SU-DHL-6 (cell line): Measurements from ENCODE around the gene AADACL2.
"Not testable (repeated sequence)": the region's sequence is repeated elsewhere in the genome, so short reads cannot be mapped to it uniquely, and the experiment has no call there.

Experiments
- H2AFZ ChIP-seq: fragments of 200-600 bp; sonication (generic); 2 replicates; pipeline ENCODE4 v1.6.1; 2014; ENCODE audit warnings: low read depth, mild to moderate bottlenecking, moderate library complexity, mixed read lengths, antibody characterized with exemption, low read length; ENCODE audit not compliant: severe bottlenecking
- H3F3A ChIP-seq: fragments of 200-600 bp; shearing (Covaris generic); 2 replicates; pipeline ENCODE4 v1.6.0; 2016; ENCODE audit warnings: antibody characterized with exemption, mild to moderate bottlenecking; ENCODE audit not compliant: insufficient read depth
- H3K27ac ChIP-seq: fragments of 200-600 bp; sonication (generic); 2 replicates; pipeline ENCODE4 v1.5.1; 2016; ENCODE audit warnings: low read depth, mild to moderate bottlenecking, low read length, moderate library complexity, mixed read lengths
- H3K27me3 ChIP-seq: fragments of 200-600 bp; sonication (generic), shearing (Covaris generic); 2 replicates; pipeline ENCODE4 v1.6.0; 2014; ENCODE audit warnings: mild to moderate bottlenecking, low read length
- H3K36me3 ChIP-seq: fragments of 200-600 bp; sonication (generic); 2 replicates; pipeline ENCODE4 v1.6.1; 2014; ENCODE audit warnings: mild to moderate bottlenecking, low read length, mixed read lengths
- H3K4me2 ChIP-seq: fragments of 300-600, 200-600 bp; shearing (Covaris generic), sonication (generic); 2 replicates; pipeline ENCODE4 v1.6.0; 2014; ENCODE audit warnings: low read length, low read depth, mild to moderate bottlenecking; ENCODE audit not compliant: poor library complexity, severe bottlenecking
- H3K4me3 ChIP-seq: fragments of 200-600 bp; sonication (generic); 2 replicates; pipeline ENCODE4 v1.5.1; 2014; ENCODE audit warnings: antibody characterized with exemption, low read length, mild to moderate bottlenecking, mixed read lengths; ENCODE audit not compliant: insufficient read depth, poor library complexity, severe bottlenecking
- H3K79me2 ChIP-seq: fragments of 200-600 bp; sonication (generic); 2 replicates; pipeline ENCODE4 v1.6.1; 2014; ENCODE audit warnings: mild to moderate bottlenecking, low read length, moderate library complexity; ENCODE audit not compliant: insufficient read depth
- H3K9ac ChIP-seq: fragments of 200-600 bp; sonication (generic); 2 replicates; pipeline ENCODE4 v1.7.0; 2014; ENCODE audit warnings: mild to moderate bottlenecking, low read length
- H3K9me2 ChIP-seq: fragments of 200-600 bp; sonication (generic); replicated peaks from 2 replicates; pipeline ENCODE4 v1.6.1; 2014; ENCODE audit warnings: low read length; ENCODE audit not compliant: insufficient read depth
- H3K9me3 ChIP-seq: fragments of 200-600 bp; sonication (generic); 2 replicates; pipeline ENCODE4 v1.6.1; 2014; ENCODE audit warnings: low read length, mixed read lengths; ENCODE audit not compliant: insufficient read depth
- H4K20me1 ChIP-seq: fragments of 200-600 bp; sonication (generic); 2 replicates; pipeline ENCODE4 v1.6.1; 2014; ENCODE audit warnings: low read depth, mild to moderate bottlenecking, antibody characterized with exemption, low read length, moderate library complexity, mixed read lengths
- EZH2phosphoT487 ChIP-seq: fragments of 200-600 bp; sonication (generic), shearing (Covaris generic); conservative IDR thresholded peaks from 2 replicates; pipeline ENCODE4 v1.6.1; 2018; ENCODE audit warnings: mild to moderate bottlenecking, antibody characterized with exemption, low read length, moderate library complexity, mixed read lengths
- TF ChIP-seq, protein P1 (sequence below): fragments of 200-600 bp; sonication (generic); IDR thresholded peaks from one replicate; pipeline ENCODE4 v1.5.1; 2017; ENCODE audit warnings: antibody characterized with exemption, mild to moderate bottlenecking, low read length, moderate library complexity; ENCODE audit not compliant: insufficient read depth, poor library complexity, severe bottlenecking

AADACL2 gene

DNA sequence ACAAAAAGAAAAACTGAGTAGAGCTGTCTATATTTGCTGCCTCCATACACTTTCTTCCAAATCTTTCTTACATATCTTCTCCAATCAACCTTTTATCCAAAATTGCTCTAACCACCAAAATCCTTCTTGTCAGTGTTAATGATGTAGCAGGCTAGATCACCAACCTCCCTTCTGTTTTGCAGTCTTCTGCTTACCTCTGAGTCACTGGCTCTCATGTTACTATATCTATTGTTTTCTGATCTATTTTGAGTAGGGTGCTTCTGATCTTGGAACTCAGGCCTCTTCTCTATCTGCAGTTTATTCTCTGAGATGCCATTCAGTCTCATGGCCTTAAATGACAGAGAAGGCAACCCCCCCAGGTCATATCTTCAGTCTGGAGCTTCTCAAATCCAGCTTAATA, 53.9 kb downstream of the AADACL2 start:
- no peak overlapping the region for H3K4me2 ChIP-seq
- H4K20me1 ChIP-seq = no peaks in the 10 kb centered on the region
- H3K9ac ChIP-seq = no peak overlapping the region
- no peak overlapping the region for H3K4me3 ChIP-seq
- no peaks in the 10 kb centered on the region for H3K36me3 ChIP-seq
- H3K27me3 ChIP-seq = no peaks in the 10 kb centered on the region
- H3F3A ChIP-seq = no peaks in the 10 kb centered on the region
- TF ChIP-seq EZH2phosphoT487 = no peak
- TF ChIP-seq, protein P1, sequence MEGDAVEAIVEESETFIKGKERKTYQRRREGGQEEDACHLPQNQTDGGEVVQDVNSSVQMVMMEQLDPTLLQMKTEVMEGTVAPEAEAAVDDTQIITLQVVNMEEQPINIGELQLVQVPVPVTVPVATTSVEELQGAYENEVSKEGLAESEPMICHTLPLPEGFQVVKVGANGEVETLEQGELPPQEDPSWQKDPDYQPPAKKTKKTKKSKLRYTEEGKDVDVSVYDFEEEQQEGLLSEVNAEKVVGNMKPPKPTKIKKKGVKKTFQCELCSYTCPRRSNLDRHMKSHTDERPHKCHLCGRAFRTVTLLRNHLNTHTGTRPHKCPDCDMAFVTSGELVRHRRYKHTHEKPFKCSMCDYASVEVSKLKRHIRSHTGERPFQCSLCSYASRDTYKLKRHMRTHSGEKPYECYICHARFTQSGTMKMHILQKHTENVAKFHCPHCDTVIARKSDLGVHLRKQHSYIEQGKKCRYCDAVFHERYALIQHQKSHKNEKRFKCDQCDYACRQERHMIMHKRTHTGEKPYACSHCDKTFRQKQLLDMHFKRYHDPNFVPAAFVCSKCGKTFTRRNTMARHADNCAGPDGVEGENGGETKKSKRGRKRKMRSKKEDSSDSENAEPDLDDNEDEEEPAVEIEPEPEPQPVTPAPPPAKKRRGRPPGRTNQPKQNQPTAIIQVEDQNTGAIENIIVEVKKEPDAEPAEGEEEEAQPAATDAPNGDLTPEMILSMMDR = no peak
- no peaks in the 10 kb centered on the region for H3K9me3 ChIP-seq
- no peaks in the 10 kb centered on the region for H3K79me2 ChIP-seq
- H2AFZ ChIP-seq = no peak overlapping the region
- no peaks in the 10 kb centered on the region for H3K9me2 ChIP-seq
- H3K27ac ChIP-seq = no peak overlapping the region

DNA sequence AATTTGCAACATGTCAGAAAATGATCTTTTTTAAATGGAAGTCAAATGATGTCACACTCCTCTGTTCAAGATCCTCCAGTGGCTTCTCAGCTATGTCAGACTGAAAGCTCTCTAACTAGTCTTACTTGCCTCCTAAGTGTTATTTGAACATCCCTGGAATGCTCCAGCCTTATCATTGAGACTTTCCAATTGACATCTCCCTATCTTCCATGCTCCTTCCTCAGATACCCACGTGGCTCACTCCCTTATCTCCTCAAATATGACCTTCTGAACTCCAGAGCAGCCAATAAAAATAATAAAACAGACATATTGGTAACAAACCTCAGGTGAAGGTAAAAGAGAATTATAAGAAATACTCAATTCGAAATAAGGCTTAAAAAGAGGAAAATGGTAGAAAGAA, 54.7 kb downstream of the AADACL2 start:
- Histone ChIP-seq H3K9me2 (no peaks in the 10 kb centered on the region), H3K79me2 (no peaks in the 10 kb centered on the region), H3K9ac (no peak overlapping the region), H4K20me1 (no peaks in the 10 kb centered on the region), H3K4me3 (no peak overlapping the region), H3F3A (no peaks in the 10 kb centered on the region), H2AFZ (no peak overlapping the region), H3K36me3 (no peaks in the 10 kb centered on the region), H3K27me3 (no peaks in the 10 kb centered on the region), H3K4me2 (no peak overlapping the region), H3K27ac (no peak overlapping the region), H3K9me3 (no peaks in the 10 kb centered on the region)
- TF ChIP-seq EZH2phosphoT487 = no peak

DNA sequence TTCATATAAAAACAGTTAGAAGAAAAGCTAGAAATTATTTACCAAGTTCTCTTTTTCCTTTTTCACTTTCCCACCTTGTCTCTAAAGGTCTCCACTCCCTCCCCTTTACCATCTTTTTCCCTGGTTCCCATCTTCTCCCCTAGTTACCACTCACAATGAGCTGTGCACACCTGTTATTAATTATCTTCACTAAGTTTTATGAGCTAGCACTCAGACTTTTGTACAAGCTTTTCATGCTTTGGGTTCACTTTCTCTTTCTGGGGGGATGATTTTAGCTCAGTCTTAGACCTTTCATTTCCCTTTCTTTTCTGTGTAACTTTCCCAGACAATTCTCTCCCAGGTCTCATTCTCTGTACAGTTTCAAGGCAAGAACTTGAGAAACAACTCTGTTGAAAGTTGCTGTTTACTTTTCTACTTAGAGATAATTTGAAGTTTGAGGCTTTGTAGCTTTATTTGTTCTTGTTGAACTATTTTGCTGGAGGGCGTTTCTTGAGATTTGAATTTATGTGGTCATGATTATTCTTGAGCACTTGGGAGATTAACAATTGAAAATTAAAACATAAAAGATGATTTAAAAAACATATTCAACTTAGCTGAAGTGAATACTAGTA, 56.2 kb downstream of the AADACL2 start:
- no peaks in the 10 kb centered on the region for H3K9me2 ChIP-seq
- no peaks in the 10 kb centered on the region for H3K36me3 ChIP-seq
- no peaks in the 10 kb centered on the region for H3K9me3 ChIP-seq
- H4K20me1 ChIP-seq = no peaks in the 10 kb centered on the region
- H3K27me3 ChIP-seq = no peaks in the 10 kb centered on the region
- TF ChIP-seq, protein P1 = no peak
- no peak for TF ChIP-seq EZH2phosphoT487
- H3K79me2 ChIP-seq = no peaks in the 10 kb centered on the region
- no peak overlapping the region for H3K9ac ChIP-seq
- no peak overlapping the region for H3K4me3 ChIP-seq
- no peak overlapping the region for H2AFZ ChIP-seq
- H3K27ac ChIP-seq = no peak overlapping the region
- H3K4me2 ChIP-seq = no peak overlapping the region
- H3F3A ChIP-seq = no peaks in the 10 kb centered on the region

DNA sequence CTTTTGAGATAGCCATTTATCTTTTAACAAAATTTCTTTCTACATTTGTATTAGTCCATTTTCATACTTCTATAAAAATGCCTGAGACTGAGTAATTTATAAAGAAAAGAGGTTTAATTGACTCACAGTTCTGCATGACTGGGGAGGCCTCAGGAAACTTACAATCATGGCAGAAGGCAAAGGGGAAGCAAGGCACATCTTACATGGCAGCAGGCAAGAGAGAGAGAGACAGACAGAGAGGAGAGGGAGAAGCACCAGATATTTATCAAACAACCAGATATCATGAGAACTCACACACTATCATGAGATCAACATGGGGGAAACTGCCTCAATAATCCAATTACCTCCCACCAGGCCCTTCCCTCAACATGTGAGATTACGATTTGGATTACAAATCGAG, 57.0 kb downstream of the AADACL2 start:
- H3K4me2 ChIP-seq, H3K4me3 ChIP-seq, H3K79me2 ChIP-seq, H3K36me3 ChIP-seq, H2AFZ ChIP-seq, H3K9ac ChIP-seq, H3K27me3 ChIP-seq, H3K9me3 ChIP-seq, H4K20me1 ChIP-seq, H3F3A ChIP-seq, H3K9me2 ChIP-seq, H3K27ac ChIP-seq: not testable (repeated sequence)
